ENCODE measurements around the gene RRAGD. TPM values are rescaled to one million over a fixed set of nuclear protein-coding genes. Genes with fewer than 3 reads are reported as not detected.

RRAGD gene
- total RNA-seq, 6 donors from 2014 or later, result 17.5 to 62.7 (median 29.7) TPM

DNA sequence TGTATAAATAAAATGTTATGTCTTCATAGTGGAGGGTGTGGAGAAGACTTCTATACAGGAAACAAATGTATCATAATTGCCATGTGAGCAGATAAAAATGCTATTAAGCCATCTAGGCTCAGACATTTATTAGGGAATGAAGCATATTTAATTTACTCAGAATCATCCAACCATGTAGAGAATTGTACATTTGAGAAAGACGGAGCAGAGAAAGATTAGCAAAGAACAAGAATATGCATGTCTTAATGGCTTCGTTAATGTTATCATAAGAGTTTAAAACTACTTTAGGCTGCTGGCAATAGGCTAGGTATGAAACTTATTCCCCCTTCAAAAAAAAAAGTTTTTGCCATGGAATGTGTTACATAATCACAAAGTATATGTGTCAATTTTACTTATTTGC is 26.9 kb upstream of the RRAGD start:
- no peak for TF ChIP-seq POLR2AphosphoS5 (IDR thresholded peaks at IDR 0.05)
- TF ChIP-seq POLR2A (IDR thresholded peaks at IDR 0.05), result no peak
- TF ChIP-seq EP300 (IDR thresholded peaks at IDR 0.05), result no peak
- no peak for TF ChIP-seq CTCF (IDR thresholded peaks at IDR 0.05)
- H3K36me3 ChIP-seq, result no peaks in the 10 kb centered on the region
- DNase-seq (no peak), ATAC-seq (ENCODE audit: low FRiP score in 2 of 2) (no peak)
- H3K4me1 ChIP-seq, result peaks cover 0 to 9% (median under 1%) of the 10 kb centered on the region in 4 donors
- no peak overlapping the region for H3K4me3 ChIP-seq
- H3K27ac ChIP-seq, result no peak overlapping the region
- no peaks in the 10 kb centered on the region for H3K27me3 ChIP-seq
- 78 to 83% methylated on average over 2 of the region's 2 CpGs for WGBS, 2 donors
- H3K9me3 ChIP-seq, result no peaks in the 10 kb centered on the region

GRCh38 chr6:89438248-89438647 is 26.2 kb upstream of the RRAGD start:
- Histone ChIP-seq H3K27ac (no peak overlapping the region), H3K4me1 (peaks cover 0 to 16% (median 4%) of the 10 kb centered on the region in 4 donors), H3K36me3 (no peaks in the 10 kb centered on the region), H3K9me3 (no peaks in the 10 kb centered on the region), H3K4me3 (no peak overlapping the region), H3K27me3 (no peaks in the 10 kb centered on the region)
- 69 to 80% methylated on average over 1 of the region's 1 CpG for WGBS, 2 donors
- TF ChIP-seq POLR2AphosphoS5 (IDR thresholded peaks at IDR 0.05) (no peak), POLR2A (IDR thresholded peaks at IDR 0.05) (no peak), CTCF (IDR thresholded peaks at IDR 0.05) (no peak), EP300 (IDR thresholded peaks at IDR 0.05) (no peak)
- DNase-seq (no peak), ATAC-seq (ENCODE audit: low FRiP score in 2 of 2) (no peak)

DNA sequence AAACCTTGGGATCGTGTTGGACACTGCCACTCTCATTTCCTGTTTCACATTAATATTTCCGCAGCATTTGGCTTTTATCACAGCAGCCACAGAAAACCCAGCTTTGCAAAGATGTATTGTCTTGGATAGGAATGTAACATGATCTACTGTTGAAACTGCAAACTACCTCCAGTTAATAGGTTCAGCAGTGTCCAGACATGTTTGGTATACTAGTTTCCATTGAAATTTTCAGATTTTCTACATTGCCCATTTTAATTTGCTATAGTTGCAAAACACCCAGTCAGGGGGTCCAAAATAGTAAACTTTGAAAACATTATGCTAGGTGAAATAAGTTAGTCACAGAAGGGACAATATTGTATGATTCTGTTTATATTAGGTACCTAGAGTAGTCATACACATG is 24.2 kb upstream of the RRAGD start:
- H3K4me1 ChIP-seq, result peaks cover 3 to 22% (median 9%) of the 10 kb centered on the region in 4 donors
- H3K36me3 ChIP-seq, result no peaks in the 10 kb centered on the region
- no peak for ATAC-seq (ENCODE audit: low FRiP score in 2 of 2)
- WGBS, 2 donors, result 23 to 45% methylated on average over 2 of the region's 2 CpGs
- TF ChIP-seq CTCF (IDR thresholded peaks at IDR 0.05) (no peak), POLR2AphosphoS5 (IDR thresholded peaks at IDR 0.05) (no peak), POLR2A (IDR thresholded peaks at IDR 0.05) (no peak), EP300 (IDR thresholded peaks at IDR 0.05) (no peak)
- H3K27ac ChIP-seq, result no peak overlapping the region
- DNase-seq, result no peak
- no peaks in the 10 kb centered on the region for H3K27me3 ChIP-seq
- H3K4me3 ChIP-seq, result no peak overlapping the region
- H3K9me3 ChIP-seq, result no peaks in the 10 kb centered on the region

- no peak overlapping the region for H3K27ac ChIP-seq
- DNase-seq, result no peak
- no peaks in the 10 kb centered on the region for H3K36me3 ChIP-seq
- no peaks in the 10 kb centered on the region for H3K9me3 ChIP-seq
- no peak overlapping the region for H3K4me3 ChIP-seq
- 80 to 88% methylated on average over 4 of the region's 4 CpGs for WGBS, 2 donors
- TF ChIP-seq EP300 (IDR thresholded peaks at IDR 0.05), result no peak
- no peak for TF ChIP-seq POLR2AphosphoS5 (IDR thresholded peaks at IDR 0.05)
- no peak for TF ChIP-seq CTCF (IDR thresholded peaks at IDR 0.05)
- TF ChIP-seq POLR2A (IDR thresholded peaks at IDR 0.05), result no peak
- no peak for ATAC-seq (ENCODE audit: low FRiP score in 2 of 2)
- no peaks in the 10 kb centered on the region for H3K27me3 ChIP-seq
- peaks cover 3 to 22% (median 9%) of the 10 kb centered on the region in 4 donors for H3K4me1 ChIP-seq
These were observed 22.9 kb upstream of the RRAGD start for GRCh38 chr6:89434954-89435353.

GRCh38 chr6:89434150-89434499 is 22.1 kb upstream of the RRAGD start:
- TF ChIP-seq EP300 (IDR thresholded peaks at IDR 0.05) (no peak), POLR2AphosphoS5 (IDR thresholded peaks at IDR 0.05) (no peak), CTCF (IDR thresholded peaks at IDR 0.05) (no peak), POLR2A (IDR thresholded peaks at IDR 0.05) (no peak)
- Histone ChIP-seq H3K4me1 (peaks cover 3 to 22% (median 9%) of the 10 kb centered on the region in 4 donors), H3K27ac (peak overlapping the region in 1 of 4 donors; percentile 82), H3K4me3 (peak overlapping the region in 3 of 4 donors; percentile 67 to 96 (median 89)), H3K36me3 (no peaks in the 10 kb centered on the region), H3K9me3 (no peaks in the 10 kb centered on the region), H3K27me3 (no peaks in the 10 kb centered on the region)
- 65 to 86% methylated on average over 3 of the region's 3 CpGs for WGBS, 2 donors
- no peak for DNase-seq
- ATAC-seq (ENCODE audit: low FRiP score in 2 of 2), result no peak
